ENCODE measurements around the gene ATP23. TPM values are rescaled to one million over a fixed set of nuclear protein-coding genes. Genes with fewer than 3 reads are reported as not detected.

ATP23 gene
- total RNA-seq, 1 experiment from 2014 or later, result 10.3 TPM

DNA sequence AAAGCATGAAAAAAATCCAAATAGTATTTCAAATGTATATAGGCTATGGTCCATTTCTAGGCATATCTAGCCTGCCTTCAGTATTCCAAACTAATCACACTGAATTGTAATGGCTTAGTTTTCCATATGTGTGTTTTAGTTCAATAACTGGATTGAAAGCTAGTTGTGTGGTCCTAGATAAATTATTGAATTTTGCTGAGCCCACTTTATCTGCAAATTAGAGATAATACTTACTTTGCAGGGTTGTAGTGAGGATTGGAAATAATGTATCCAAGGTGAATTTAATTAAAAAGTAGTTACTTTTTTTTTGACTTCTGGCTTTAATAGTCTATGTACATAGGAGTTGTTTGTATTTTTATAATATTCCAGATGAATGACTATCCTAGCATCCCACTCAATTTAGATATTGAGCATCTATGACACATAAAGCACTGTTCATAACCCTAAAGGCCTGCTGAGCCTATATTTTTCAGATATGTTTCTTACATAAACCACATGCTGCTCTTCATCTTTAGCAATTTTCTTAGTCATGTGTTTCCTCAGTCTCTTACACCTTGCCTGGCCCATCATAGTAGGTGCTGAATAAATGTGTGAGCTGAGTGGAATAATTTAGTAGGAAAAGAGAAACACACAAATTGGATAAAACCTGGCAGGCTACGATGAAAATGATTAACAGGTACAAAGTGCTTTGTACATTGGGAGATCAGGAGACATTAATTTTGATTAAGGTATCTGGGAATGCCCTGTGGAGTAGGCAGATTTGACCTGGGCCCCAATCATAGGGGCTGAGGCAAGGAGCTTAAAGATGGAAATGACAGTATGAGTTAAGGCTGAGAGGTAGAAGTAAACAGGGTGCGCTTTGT, 1.1 kb upstream of the ATP23 start:
- H3K27me3 ChIP-seq (ENCODE audit: control insufficient read depth, insufficient read depth, low read length), result no peaks in the 10 kb centered on the region
- ChIA-PET POLR2A (no interaction called here), CTCF (interaction anchor here (0.5 to 0.7 kb wide), 3 partner anchors 14 to 165 kb away, joined by 3 read pairs; no protein-coding TSS in a partner anchor)
- intact Hi-C loops (cut with micrococcal nuclease; ENCODE audit: unreplicated experiment) (no loop called here), in situ Hi-C loops (cut with HindIII; ENCODE audit: low pct_unique_long_range_greater_than_20kb, low sequenced_read_pairs) (no loop called here)
- H3K27ac ChIP-seq (ENCODE audit: low read length), result peak overlapping the region; percentile 64
- H3K36me3 ChIP-seq (ENCODE audit: control insufficient read depth, insufficient read depth, low read length), result no peaks in the 10 kb centered on the region; the same call in 1 of the 2 replicates
- peak overlapping the region; percentile 64 to 68 for H3K4me3 ChIP-seq (ENCODE audit: low read depth in 2 of 2, low read length in 2 of 2)
- BruUV-seq (replicated peaks), result no TSS peak
- no peaks in the 10 kb centered on the region for H3K9me3 ChIP-seq (ENCODE audit: control insufficient read depth, insufficient read depth, low read depth, low read length)
- no peak for DNase-seq (ENCODE audit: low read depth, low spot score)
- peaks cover 11% of the 10 kb centered on the region for H3K4me1 ChIP-seq (ENCODE audit: control insufficient read depth, insufficient read depth, low read length)
- no peak for TF ChIP-seq SIN3A (IDR thresholded peaks at IDR 0.05; ENCODE audit: borderline replicate concordance, insufficient read depth, low read depth, low read length)
- TF ChIP-seq, protein P1, sequence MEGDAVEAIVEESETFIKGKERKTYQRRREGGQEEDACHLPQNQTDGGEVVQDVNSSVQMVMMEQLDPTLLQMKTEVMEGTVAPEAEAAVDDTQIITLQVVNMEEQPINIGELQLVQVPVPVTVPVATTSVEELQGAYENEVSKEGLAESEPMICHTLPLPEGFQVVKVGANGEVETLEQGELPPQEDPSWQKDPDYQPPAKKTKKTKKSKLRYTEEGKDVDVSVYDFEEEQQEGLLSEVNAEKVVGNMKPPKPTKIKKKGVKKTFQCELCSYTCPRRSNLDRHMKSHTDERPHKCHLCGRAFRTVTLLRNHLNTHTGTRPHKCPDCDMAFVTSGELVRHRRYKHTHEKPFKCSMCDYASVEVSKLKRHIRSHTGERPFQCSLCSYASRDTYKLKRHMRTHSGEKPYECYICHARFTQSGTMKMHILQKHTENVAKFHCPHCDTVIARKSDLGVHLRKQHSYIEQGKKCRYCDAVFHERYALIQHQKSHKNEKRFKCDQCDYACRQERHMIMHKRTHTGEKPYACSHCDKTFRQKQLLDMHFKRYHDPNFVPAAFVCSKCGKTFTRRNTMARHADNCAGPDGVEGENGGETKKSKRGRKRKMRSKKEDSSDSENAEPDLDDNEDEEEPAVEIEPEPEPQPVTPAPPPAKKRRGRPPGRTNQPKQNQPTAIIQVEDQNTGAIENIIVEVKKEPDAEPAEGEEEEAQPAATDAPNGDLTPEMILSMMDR (IDR thresholded peaks at IDR 0.05), result no peak
- TF ChIP-seq TCF7L2 (IDR thresholded peaks at IDR 0.05; ENCODE audit: low read depth, low read length), result no peak
- TF ChIP-seq POLR2AphosphoS5 (IDR thresholded peaks at IDR 0.05; ENCODE audit: low read depth, low read length), result no peak
- TF ChIP-seq, protein P2, sequence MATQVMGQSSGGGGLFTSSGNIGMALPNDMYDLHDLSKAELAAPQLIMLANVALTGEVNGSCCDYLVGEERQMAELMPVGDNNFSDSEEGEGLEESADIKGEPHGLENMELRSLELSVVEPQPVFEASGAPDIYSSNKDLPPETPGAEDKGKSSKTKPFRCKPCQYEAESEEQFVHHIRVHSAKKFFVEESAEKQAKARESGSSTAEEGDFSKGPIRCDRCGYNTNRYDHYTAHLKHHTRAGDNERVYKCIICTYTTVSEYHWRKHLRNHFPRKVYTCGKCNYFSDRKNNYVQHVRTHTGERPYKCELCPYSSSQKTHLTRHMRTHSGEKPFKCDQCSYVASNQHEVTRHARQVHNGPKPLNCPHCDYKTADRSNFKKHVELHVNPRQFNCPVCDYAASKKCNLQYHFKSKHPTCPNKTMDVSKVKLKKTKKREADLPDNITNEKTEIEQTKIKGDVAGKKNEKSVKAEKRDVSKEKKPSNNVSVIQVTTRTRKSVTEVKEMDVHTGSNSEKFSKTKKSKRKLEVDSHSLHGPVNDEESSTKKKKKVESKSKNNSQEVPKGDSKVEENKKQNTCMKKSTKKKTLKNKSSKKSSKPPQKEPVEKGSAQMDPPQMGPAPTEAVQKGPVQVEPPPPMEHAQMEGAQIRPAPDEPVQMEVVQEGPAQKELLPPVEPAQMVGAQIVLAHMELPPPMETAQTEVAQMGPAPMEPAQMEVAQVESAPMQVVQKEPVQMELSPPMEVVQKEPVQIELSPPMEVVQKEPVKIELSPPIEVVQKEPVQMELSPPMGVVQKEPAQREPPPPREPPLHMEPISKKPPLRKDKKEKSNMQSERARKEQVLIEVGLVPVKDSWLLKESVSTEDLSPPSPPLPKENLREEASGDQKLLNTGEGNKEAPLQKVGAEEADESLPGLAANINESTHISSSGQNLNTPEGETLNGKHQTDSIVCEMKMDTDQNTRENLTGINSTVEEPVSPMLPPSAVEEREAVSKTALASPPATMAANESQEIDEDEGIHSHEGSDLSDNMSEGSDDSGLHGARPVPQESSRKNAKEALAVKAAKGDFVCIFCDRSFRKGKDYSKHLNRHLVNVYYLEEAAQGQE (IDR thresholded peaks at IDR 0.05; ENCODE audit: insufficient read depth in 1 of 2, low read depth in 2 of 2, low read length in 1 of 2), result no peak
- ATAC-seq, result no peak

DNA sequence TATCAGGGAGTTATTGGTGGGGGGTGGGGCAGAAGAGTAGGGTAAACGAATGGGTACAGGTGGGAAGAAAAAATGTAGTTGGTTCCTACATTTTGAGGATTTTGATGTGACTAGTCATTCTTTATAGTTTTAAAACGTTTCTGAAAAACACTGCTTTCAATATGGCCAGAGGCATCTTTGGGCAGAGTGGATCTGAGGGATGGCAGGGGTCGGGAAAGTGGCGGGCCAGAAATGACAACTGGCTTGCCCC, 527 bp upstream of the ATP23 start:
- Histone ChIP-seq H3K4me3 (ENCODE audit: low read depth in 2 of 2, low read length in 2 of 2) (peak overlapping the region; percentile 64 to 68), H3K4me1 (ENCODE audit: control insufficient read depth, insufficient read depth, low read length) (peaks cover 11% of the 10 kb centered on the region), H3K27ac (ENCODE audit: low read length) (peak overlapping the region; percentile 64), H3K9me3 (ENCODE audit: control insufficient read depth, insufficient read depth, low read depth, low read length) (no peaks in the 10 kb centered on the region), H3K36me3 (ENCODE audit: control insufficient read depth, insufficient read depth, low read length) (no peaks in the 10 kb centered on the region; the same call in 1 of the 2 replicates), H3K27me3 (ENCODE audit: control insufficient read depth, insufficient read depth, low read length) (no peaks in the 10 kb centered on the region)
- POLR2A ChIA-PET, result interaction anchor here (0.7 kb wide), 3 partner anchors 90 to 115 kb away, joined by 3 to 4 read pairs (median 3); no protein-coding TSS in a partner anchor
- intact Hi-C loops (cut with micrococcal nuclease; ENCODE audit: unreplicated experiment) (no loop called here), in situ Hi-C loops (cut with HindIII; ENCODE audit: low pct_unique_long_range_greater_than_20kb, low sequenced_read_pairs) (no loop called here)
- TF ChIP-seq, protein P2 (IDR thresholded peaks at IDR 0.05; ENCODE audit: insufficient read depth in 1 of 2, low read depth in 2 of 2, low read length in 1 of 2), result no peak
- no peak for TF ChIP-seq SIN3A (IDR thresholded peaks at IDR 0.05; ENCODE audit: borderline replicate concordance, insufficient read depth, low read depth, low read length)
- TF ChIP-seq, protein P1 (IDR thresholded peaks at IDR 0.05), result no peak
- no peak for TF ChIP-seq POLR2AphosphoS5 (IDR thresholded peaks at IDR 0.05; ENCODE audit: low read depth, low read length)
- TF ChIP-seq TCF7L2 (IDR thresholded peaks at IDR 0.05; ENCODE audit: low read depth, low read length), result no peak
- DNase-seq (ENCODE audit: low read depth, low spot score) (no peak), ATAC-seq (no peak)
- CTCF ChIA-PET, result interaction anchor here (0.7 kb wide), 2 partner anchors 138 to 166 kb away, joined by 3 read pairs; no protein-coding TSS in a partner anchor
- BruUV-seq (replicated peaks), result no TSS peak
